ENCODE measurements around the gene COPS7A. TPM values are rescaled to one million over a fixed set of nuclear protein-coding genes. Genes with fewer than 3 reads are reported as not detected.

Gene COPS7A
- total RNA-seq, 2 donors from 2014 or later: 69.9 to 78.2 TPM

- ATAC-seq (ENCODE audit: insufficient number of reproducible peaks, low FRiP score, low read depth) (no peak), DNase-seq (ENCODE audit: low spot score) (no peak)
- peak within 1 kb of the TSS; percentile 48 for H3K4me3 ChIP-seq
- peaks cover 22% of the 10 kb centered on the region for H3K36me3 ChIP-seq
- no peak for TF ChIP-seq CTCF (IDR thresholded peaks at IDR 0.05)
- H3K9me3 ChIP-seq: no peaks in the 10 kb centered on the region
- no peaks in the 10 kb centered on the region for H3K27me3 ChIP-seq (replicated peaks; ENCODE audit: insufficient read depth)
- H3K4me1 ChIP-seq (ENCODE audit: control insufficient read depth in 1 of 2, low read depth in 2 of 2): peaks cover 16 to 32% of the 10 kb centered on the region in 2 donors
- no peak within 1 kb of the TSS for H3K27ac ChIP-seq
These were observed 48.5 kb downstream of the COPS7A start, which contains the start of gene LAG3 for GRCh38 chr12:6772331-6772695. Gene LAG3, plus strand, starts transcription at chr12:6772520. Its CDS starts 333 bp downstream, at chr12:6772853.

- Histone ChIP-seq H3K9me3 (no peaks in the 10 kb centered on the region), H3K27me3 (replicated peaks; ENCODE audit: insufficient read depth) (no peaks in the 10 kb centered on the region), H3K4me1 (ENCODE audit: control insufficient read depth in 1 of 2, low read depth in 2 of 2) (peaks cover 19 to 33% of the 10 kb centered on the region in 2 donors), H3K27ac (no peak overlapping the region), H3K36me3 (peaks cover 22% of the 10 kb centered on the region), H3K4me3 (peak overlapping the region; percentile 48)
- TF ChIP-seq CTCF (IDR thresholded peaks at IDR 0.05): no peak
- no peak for DNase-seq (ENCODE audit: low spot score)
- no peak for ATAC-seq (ENCODE audit: insufficient number of reproducible peaks, low FRiP score, low read depth)
These were observed 49.1 kb downstream of the COPS7A start for GRCh38 chr12:6772726-6773589.

- no peaks in the 10 kb centered on the region for H3K9me3 ChIP-seq
- H3K36me3 ChIP-seq: peaks cover 22% of the 10 kb centered on the region
- peak overlapping the region; percentile 48 for H3K4me3 ChIP-seq
- TF ChIP-seq CTCF (IDR thresholded peaks at IDR 0.05): no peak
- peaks cover 16 to 32% of the 10 kb centered on the region in 2 donors for H3K4me1 ChIP-seq (ENCODE audit: control insufficient read depth in 1 of 2, low read depth in 2 of 2)
- H3K27me3 ChIP-seq (replicated peaks; ENCODE audit: insufficient read depth): no peaks in the 10 kb centered on the region
- DNase-seq (ENCODE audit: low spot score) (no peak), ATAC-seq (ENCODE audit: insufficient number of reproducible peaks, low FRiP score, low read depth) (no peak)
- H3K27ac ChIP-seq: no peak overlapping the region
These were observed 49.9 kb downstream of the COPS7A start for GRCh38 chr12:6773590-6774351.

GRCh38 chr12:6774499-6775062 is 50.7 kb downstream of the COPS7A start:
- H3K27ac ChIP-seq: no peak overlapping the region

More at GRCh38 chr12:6774499-6775062, 50.7 kb downstream of the COPS7A start:
- peaks cover 14 to 24% of the 10 kb centered on the region in 2 donors for H3K4me1 ChIP-seq (ENCODE audit: control insufficient read depth in 1 of 2, low read depth in 2 of 2)
- ATAC-seq (ENCODE audit: insufficient number of reproducible peaks, low FRiP score, low read depth) (no peak), DNase-seq (ENCODE audit: low spot score) (no peak)
- no peak for TF ChIP-seq CTCF (IDR thresholded peaks at IDR 0.05)
- no peaks in the 10 kb centered on the region for H3K9me3 ChIP-seq
- H3K36me3 ChIP-seq: peaks cover 19% of the 10 kb centered on the region
- H3K27me3 ChIP-seq (replicated peaks; ENCODE audit: insufficient read depth): no peaks in the 10 kb centered on the region
- no peak overlapping the region for H3K4me3 ChIP-seq
